GM23338 (cell line): ENCODE results near the gene SLC5A2.

Source experiments
- CREB1 ChIP-seq: fragments of 250-450 bp; sonication (Bioruptor Pico); IDR thresholded peaks from 2 replicates; pipeline ENCODE4 v1.5.0; 2020; ENCODE audit warnings: low read depth, mild to moderate bottlenecking, moderate library complexity
- CTCF ChIP-seq, 2 experiments: fragments of 200-600 bp in 1 of 2; sonication (generic) in 1 of 2; conservative IDR thresholded peaks; 2 replicates each; pipeline versions ENCODE4 v1.5.1 to v1.6.1; 2016 to 2017; ENCODE audit warnings: antibody characterized with exemption in 2 of 2, low read depth in 2 of 2, mild to moderate bottlenecking in 2 of 2, moderate library complexity in 1 of 2
- EZH2 ChIP-seq: fragments of 200-600 bp; sonication (generic); IDR thresholded peaks from one replicate; pipeline ENCODE4 v1.8.0; 2017; ENCODE audit warnings: antibody characterized with exemption, mild to moderate bottlenecking, low read depth; ENCODE audit not compliant: unreplicated experiment
- EZH2phosphoT487 ChIP-seq: fragments of 200-600 bp; sonication (generic); IDR thresholded peaks from one replicate; pipeline ENCODE4 v1.8.1; 2018; ENCODE audit warnings: antibody characterized with exemption; ENCODE audit not compliant: unreplicated experiment
- JUNB ChIP-seq: IDR thresholded peaks from one replicate; pipeline ENCODE4 v1.6.1; 2016; ENCODE audit warnings: antibody characterized with exemption; ENCODE audit not compliant: unreplicated experiment
- NANOG ChIP-seq: IDR thresholded peaks from 2 replicates; pipeline ENCODE4 v1.6.1; 2016; ENCODE audit warnings: antibody characterized with exemption, borderline replicate concordance
- POLR2AphosphoS5 ChIP-seq: IDR thresholded peaks from 2 replicates; pipeline ENCODE4 v1.6.1; 2016; ENCODE audit warnings: antibody characterized with exemption, low read depth
- REST ChIP-seq: IDR thresholded peaks from one replicate; pipeline ENCODE4 v1.6.1; 2018; ENCODE audit warnings: antibody characterized with exemption; ENCODE audit not compliant: unreplicated experiment
- STAT1 ChIP-seq: IDR thresholded peaks from one replicate; pipeline ENCODE4 v1.6.1; 2016; ENCODE audit warnings: antibody characterized with exemption; ENCODE audit not compliant: unreplicated experiment
- ZNF462 ChIP-seq: fragments of 250-450 bp; sonication (Bioruptor Pico); IDR thresholded peaks from 2 replicates; pipeline ENCODE4 v1.5.0; 2020; ENCODE audit warnings: mild to moderate bottlenecking, moderate library complexity
- TF ChIP-seq, protein P1 (sequence below): IDR thresholded peaks from 2 replicates; pipeline ENCODE4 v1.6.1; 2016; ENCODE audit warnings: antibody characterized with exemption

GRCh38 chr16:31487720-31488467, 5.0 kb downstream of the SLC5A2 start:
- TF ChIP-seq CTCF (conservative IDR thresholded peaks at IDR 0.05; ENCODE audit: low read depth in 2 of 2) (no peak), REST (no peak), EZH2 (peak; percentile 60), JUNB (no peak), ZNF462 (CRISPR knock-in tag) (no peak), EZH2phosphoT487 (no peak), NANOG (no peak), POLR2AphosphoS5 (0 out of 2 replicates have a peak, but pooled peaks have one; percentile 43), STAT1 (no peak), CREB1 (no peak)
- TF ChIP-seq, protein P1, sequence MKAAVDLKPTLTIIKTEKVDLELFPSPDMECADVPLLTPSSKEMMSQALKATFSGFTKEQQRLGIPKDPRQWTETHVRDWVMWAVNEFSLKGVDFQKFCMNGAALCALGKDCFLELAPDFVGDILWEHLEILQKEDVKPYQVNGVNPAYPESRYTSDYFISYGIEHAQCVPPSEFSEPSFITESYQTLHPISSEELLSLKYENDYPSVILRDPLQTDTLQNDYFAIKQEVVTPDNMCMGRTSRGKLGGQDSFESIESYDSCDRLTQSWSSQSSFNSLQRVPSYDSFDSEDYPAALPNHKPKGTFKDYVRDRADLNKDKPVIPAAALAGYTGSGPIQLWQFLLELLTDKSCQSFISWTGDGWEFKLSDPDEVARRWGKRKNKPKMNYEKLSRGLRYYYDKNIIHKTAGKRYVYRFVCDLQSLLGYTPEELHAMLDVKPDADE, result no peak
